Fibroblast of villous mesenchyme (primary cell): ENCODE data around the gene BAIAP2. TPM values are rescaled to one million over a fixed set of nuclear protein-coding genes. Genes with fewer than 3 reads are reported as not detected.

Experiments
- DNase-seq: peaks from one replicate; pipeline ENCODE4 v3.0.0-alpha.2; 2010; ENCODE audit warnings: low read depth
- H3K4me3 ChIP-seq: 2 replicates; pipeline ENCODE4 v1.5.1; 2011; ENCODE audit warnings: low read depth, mild to moderate bottlenecking, low read length
- CTCF ChIP-seq: IDR thresholded peaks from 2 replicates; pipeline ENCODE4 v1.5.1; 2012; ENCODE audit warnings: low read depth, mild to moderate bottlenecking, low read length; ENCODE audit not compliant: insufficient read depth
- total RNA-seq: library from RNA; depleted of rRNA; stranded (reverse); fragments of >200 nt; gene quantifications from 2 replicates; pipeline ENCODE4 v1.2.3, GENCODE V29; 2012

The BAIAP2 gene
- total RNA-seq, 1 donor = 25.0 TPM

GRCh38 chr17:81066771-81067315 lies 31.9 kb downstream of the BAIAP2 start:
- no peak for DNase-seq
- no peak for TF ChIP-seq CTCF
- no peak overlapping the region for H3K4me3 ChIP-seq

- no peak for DNase-seq
- TF ChIP-seq CTCF = no peak
These were observed 32.5 kb downstream of the BAIAP2 start for GRCh38 chr17:81067391-81067811.

DNA sequence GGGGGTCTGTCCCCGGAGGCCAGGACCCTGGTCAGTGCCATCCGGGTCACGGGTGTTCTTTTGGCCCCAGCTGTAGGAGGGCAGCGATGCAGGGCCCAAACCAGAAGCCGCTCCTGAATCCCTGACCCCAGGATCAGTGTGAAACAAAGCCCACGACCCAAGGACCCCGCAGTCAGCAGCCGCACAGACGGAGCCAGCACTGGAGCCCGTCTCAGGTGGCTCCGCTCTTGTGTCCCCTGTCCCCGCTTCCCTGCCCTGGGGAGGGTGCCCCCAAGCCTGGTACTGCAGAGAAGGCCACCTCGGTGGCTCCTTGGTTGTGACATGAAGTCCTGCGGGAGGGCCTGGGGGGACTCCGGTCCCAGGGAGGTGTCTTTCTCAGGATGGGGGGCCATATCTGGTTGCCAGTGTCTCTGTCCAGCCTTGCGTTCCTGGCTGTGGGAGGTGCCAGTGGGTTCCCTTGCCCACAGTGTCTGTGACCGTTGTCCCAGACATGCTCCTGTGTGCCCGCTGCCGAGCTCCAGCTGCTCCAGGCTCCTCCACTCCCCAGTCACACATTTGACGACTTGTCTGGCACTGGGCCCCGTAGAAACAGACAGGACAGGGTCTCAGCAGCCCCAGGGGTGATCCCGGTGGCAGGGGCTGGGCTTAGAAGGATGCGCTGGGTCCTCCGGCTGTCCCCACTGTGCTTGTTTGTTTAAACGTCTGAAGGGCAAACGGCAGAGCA lies 33.6 kb downstream of the BAIAP2 start:
- no peak for DNase-seq
- no peak for TF ChIP-seq CTCF
- H3K4me3 ChIP-seq = no peak overlapping the region

More at GRCh38 chr17:81067391-81067811, 32.5 kb downstream of the BAIAP2 start:
- no peak overlapping the region for H3K4me3 ChIP-seq

- no peak for DNase-seq
- no peak for TF ChIP-seq CTCF
- H3K4me3 ChIP-seq = no peak overlapping the region
These were observed 34.2 kb downstream of the BAIAP2 start for GRCh38 chr17:81069135-81069645.

- no peak for TF ChIP-seq CTCF
- no peak overlapping the region for H3K4me3 ChIP-seq
- no peak for DNase-seq
These were observed 35.7 kb downstream of the BAIAP2 start for GRCh38 chr17:81070541-81071246.

DNA sequence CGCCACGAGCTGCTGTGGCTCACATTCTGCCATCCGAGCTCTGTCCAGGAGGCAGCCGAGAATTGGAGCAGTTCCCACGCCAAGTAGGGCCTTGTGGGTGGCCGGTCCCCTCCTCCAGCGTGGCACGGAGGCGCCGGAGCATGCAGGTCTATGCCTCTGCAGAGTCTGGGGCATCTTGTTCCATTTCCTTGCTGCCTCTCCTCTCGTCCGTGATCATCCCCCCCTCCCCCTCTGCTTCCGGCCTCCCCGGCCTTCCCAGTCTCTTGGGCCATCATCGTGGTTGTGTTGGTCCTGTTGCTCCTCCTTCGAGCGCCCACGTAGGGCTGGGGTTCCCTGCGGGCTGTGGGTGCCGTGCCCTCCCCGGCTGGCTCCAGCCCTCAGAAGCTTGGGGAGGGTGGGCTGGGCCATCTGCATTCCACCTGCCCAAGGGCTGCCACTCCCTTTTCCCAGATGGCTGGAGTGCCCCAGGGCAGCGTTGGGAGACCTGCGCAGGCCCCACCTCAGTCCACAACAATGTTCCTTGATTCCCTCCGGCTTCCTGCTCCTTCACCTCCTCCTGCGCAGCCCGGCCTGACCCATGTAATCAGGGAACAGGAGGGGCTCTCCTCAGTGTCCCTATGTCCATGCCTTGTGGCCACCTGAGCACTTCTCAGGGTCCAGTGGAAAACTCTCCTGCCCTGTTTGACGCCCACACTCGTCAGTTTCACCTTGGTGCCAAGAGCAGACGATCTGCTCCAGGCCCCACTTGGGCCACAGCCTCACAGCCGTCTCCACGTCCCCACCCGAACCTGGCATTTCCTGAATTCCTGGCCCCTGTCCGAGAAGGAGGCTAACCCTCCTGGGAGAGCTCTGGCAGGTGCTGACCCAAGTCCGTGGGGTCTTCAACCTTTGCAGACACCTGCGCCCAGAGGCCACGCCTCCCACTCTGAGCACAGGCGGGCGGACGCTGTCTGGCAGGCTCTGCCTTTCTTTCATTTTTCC lies 37.1 kb downstream of the BAIAP2 start:
- DNase-seq = no peak
- H3K4me3 ChIP-seq = no peak overlapping the region
- TF ChIP-seq CTCF = no peak
